Activated CD8-positive, alpha-beta memory T cell treated with anti-CD3 and anti-CD28 coated beads, Interleukin-2, amount 50 U/mL, for 4 hours (primary cell): ENCODE results near the gene HOXC5.
"Not testable (repeated sequence)": the region's sequence is repeated elsewhere in the genome, so short reads cannot be mapped to it uniquely, and the experiment has no call there.

Experiments
- DNase-seq: peaks from one replicate; pipeline ENCODE4 v3.0.0-alpha.2; 2020

HOXC5 gene

DNA sequence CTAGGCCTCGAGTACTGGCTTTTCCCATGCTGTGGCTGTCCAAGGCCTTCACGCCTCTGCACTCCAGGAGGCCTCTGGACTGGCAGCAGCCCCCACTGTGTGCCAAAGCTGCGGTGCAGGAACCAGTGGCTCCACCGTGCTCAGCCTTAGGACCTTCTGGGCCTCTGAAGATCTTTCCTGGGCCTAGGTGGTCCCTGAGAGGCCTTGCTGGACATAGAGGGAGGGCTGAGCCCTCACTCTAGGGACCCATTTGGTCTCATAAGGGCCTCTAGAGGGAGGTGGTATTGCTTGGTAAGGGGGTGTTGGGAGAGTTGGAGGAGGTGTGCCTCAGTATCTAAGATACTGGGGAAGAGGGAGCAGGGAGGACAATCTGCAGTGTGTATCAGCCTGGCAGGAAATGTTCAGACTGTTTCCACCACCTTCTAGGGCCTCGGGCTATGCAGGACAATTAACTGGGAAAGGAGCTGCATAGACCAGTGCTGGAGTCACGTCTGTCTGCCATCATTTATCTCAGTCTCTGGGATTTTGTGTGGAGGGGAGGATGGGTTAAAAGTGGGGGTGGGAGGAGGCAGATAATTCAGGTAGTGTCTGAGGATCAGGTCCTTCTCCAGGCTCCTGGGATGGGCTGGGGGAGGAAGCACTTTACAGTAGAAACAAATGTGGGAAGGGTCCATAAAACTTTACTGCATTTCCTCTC, 2.9 kb downstream of the HOXC5 start:
- no peak for DNase-seq

DNA sequence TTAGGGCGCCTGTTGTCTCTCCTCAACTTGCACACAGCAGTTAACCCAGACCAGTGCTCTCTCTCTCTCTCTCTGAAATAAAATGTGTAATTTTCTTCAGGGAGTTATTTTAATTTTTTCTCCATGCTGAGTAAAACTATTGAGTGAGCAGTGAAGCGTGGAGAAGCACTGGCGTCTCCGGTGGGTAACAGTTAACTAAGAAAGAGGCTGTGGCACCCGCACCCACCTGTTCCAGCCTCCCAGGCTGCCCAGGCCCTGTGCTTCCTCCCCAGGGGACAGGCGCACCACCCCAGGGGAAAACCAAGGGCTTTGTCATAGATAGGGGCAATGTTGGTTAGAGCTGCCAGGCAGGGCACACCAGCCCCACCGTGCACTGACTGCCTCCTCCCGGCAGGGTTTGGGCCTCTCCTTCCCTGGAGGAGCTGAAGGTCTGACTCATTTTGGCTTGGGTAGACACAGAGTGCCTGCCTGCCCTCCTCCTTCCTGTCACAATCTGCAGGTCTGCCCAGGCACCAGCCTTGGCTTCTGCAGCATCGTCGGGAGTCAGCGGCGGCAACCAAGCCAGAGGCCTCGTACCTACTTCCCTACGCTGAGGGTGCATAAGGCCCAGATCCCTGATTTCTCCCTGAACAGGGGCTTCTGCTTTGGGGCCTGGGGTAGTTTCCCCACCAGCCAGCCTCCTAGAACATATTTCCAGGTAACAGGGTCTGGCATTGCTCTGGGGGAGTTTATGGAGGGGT, 3.9 kb downstream of the HOXC5 start:
- no peak for DNase-seq

DNA sequence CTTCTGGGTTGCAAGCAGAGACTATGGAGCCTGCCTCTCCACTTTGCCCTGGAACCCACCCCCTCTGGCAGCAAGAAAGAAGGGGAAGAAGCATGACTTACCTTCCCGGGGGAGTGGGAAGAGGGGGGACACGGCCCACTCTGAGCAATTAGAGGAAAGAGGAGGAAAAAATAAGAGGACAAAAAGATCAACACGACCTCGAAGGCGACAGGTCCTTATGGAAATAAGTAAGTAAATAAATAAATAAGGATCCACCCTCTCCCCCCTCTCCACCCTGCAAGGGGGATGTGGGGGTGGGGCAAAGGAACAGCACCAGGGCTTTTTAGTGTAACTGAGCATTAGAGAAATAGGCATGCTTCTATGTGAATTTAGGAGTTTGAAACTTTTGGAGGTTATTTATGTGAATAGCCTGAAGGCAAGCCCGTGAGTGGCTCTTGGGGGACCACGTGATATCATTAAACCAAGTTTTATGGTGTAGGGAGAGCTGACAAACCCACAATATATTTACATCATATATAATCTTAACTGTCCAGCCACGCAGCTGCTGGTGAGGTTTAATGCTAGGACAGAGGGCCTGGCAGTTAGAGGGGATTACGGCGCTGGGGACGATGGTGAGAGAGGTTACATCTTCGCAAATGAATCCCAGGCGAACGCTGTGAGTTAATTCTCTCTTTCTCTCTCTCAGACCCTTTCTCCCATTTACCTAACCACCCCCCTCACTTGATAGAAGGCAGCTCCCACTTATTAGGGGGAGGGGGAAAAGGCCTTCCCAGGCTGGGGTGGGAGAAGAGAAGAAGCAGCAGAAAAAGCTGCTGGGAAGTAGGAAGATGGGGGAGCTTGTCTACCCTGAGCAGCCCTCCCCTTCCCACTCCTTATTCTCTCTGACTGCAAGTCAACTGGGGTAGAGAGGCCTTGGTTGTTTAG, 4.8 kb downstream of the HOXC5 start:
- no peak for DNase-seq

DNA sequence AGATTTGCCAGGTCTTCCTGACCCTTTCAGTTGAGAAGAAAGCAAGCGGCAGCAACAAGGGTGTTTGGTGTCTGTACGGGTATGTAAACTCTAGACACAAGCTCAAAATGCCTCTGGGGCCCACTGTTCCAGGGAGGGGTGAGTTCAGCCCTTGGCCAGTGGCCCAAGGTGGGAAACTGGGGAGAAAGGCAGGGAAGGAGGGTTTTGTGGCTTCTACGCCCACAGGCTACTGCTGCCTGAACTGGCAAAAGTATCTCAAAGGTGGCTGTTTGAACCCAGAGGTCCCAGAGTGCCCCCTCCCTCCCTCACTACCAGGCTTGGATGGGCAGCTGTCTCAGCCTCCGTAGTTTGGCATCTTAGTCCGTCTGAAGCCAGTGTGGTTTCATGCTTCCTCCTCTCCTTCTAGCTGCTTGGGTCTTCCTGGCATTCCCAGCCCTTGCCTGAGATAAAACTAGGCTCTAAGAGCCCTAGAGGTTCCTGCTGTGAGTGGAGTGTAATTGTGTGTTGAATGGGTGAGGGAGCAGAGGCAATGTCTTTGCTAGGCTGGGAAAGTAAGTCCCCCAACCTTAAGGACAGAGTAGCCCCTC, 5.5 kb downstream of the HOXC5 start:
- DNase-seq, result no peak

DNA sequence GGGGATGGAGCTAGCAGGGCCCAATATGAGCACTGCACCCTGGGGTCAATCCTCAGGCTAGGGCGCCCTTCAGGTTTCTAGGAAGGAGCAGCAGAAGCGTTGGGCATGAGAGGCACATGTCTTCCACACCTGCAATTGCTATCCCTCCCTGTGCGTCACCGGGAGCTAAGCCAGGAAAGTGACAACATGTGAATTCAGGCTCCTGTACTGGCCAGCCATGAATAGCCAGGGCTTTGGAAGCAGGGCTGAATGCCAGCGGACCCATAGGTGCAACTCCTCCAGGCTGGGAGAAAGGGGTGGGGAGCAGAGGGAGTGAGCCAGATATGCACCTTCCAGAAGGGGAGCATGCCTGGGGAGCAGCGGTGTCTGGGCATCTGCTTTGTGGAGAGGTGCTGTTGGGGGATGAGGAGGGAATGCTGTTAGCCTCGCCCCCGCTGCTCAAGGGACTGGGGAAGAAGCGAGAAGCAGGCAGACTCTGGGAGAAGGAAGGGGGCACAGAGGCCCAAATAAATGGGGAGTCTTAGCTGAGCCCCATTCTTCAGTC, 6.1 kb downstream of the HOXC5 start:
- no peak for DNase-seq

DNA sequence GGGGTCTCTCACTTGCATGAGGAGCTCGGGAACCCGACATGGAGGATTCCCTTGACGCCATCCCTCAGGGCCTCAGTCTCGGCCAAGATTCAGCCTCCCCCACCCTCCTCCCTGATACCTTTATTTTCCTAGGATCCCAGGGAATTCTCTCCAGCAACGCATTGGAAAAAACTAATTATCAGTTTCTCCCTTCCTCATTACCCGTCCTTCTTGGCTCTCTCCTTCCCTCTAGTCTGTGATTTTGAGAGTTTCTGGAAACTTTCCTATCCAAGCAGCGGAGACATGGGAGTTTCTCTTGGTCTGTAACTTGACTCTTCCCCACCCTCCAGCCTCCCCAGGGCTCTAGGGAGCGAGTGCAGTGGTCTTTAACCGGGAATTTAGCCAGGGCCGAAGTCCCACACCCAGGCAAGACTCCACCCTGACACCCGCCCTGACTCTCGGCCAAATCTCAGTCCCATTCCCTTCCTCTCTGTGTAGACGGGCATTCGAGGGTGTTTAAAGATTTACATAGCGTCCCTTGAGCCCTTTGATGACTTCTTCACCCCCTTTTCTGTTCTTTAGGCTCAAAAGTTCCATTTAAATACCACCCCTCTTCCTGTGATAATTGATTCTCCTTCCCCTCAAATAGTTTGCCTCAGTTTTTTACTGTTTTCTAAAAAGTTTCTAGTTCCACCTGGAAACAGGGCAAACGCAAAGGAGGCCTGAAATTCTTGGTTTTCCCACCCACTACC, 6.7 kb downstream of the HOXC5 start:
- DNase-seq, result no peak

DNA sequence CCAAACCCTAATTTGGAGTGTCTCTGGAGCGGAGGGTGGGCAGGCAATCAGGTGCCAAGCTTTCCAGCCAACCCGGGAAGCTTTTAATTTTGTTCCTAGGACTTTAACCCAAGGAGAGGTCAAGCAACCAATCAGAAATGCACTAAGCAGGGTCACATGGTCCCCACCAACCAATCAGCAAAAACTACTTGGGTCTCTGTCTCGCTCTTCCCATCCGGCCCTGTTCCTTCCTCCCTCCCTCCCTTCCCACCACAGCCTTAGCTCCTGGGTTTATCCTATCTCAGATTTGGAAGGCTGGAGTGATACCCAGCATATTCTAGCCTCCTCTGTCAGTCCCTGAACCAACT, 7.3 kb downstream of the HOXC5 start:
- DNase-seq, result no peak

DNA sequence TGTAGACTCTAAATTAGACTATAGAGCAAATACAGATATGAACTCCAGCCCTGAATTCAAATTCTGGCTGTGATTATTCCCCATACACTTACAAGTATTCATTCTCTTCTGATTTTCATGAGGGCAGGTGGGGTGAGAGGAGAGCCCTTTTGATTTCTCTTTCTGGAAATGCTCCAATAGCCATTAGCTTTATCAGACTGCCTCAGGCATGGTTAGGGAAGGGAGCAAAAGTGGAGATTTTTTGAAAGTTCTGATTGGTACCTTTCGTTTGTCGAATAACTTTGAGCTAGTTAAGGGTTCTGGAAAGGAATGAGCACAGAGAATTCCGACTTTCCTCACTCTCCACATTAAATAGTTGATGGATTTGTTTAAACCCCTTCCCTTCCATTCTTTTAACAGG, 7.8 kb downstream of the HOXC5 start:
- no peak for DNase-seq

DNA sequence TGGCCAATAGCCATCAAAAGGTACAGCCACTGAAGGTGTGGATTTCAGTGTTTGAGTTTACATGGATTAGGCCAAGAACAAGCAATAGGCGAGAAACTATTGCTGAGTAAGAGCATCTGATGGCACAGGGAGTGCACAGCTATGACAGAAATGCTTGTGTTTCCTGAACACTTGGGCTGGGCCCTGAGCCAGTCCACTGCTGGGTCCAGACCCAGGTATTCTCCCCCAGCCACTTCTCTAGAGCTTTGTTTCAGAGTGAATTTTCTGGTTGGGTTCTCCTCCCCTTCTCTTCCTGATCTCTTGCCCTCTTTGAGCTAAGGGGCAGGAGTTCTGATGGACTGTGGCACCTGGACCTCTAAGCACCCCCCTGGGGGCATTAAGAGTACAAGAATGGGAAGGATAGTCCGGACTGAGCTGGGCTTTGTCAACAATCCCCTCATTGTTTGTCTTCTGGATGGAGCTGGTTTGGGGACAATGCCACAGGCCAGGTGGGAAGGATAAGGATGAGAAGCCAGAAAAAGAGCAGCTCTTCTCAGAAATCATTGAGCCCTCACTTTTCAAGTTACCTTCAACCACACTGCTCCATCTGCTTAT, 8.3 kb downstream of the HOXC5 start:
- no peak for DNase-seq

DNA sequence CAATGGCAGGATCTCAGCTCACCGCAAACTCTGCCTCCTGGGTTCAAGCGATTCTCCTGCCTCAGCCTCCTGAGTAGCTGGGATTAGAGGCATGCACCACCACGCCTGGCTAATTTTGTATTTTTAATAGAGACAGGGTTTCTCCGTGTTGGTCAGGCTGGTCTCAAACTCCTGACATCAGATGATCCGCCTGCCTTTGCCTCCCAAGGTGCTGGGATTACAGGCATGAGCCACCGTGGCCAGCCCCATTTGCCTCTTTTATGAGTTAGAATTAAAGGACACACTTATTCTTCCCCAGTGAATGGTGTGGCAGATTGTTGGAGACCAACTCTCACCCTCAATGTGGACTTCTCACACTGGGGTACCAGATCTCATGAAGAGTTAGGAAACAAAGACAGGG, 9.2 kb downstream of the HOXC5 start:
- not testable (repeated sequence) for DNase-seq

DNA sequence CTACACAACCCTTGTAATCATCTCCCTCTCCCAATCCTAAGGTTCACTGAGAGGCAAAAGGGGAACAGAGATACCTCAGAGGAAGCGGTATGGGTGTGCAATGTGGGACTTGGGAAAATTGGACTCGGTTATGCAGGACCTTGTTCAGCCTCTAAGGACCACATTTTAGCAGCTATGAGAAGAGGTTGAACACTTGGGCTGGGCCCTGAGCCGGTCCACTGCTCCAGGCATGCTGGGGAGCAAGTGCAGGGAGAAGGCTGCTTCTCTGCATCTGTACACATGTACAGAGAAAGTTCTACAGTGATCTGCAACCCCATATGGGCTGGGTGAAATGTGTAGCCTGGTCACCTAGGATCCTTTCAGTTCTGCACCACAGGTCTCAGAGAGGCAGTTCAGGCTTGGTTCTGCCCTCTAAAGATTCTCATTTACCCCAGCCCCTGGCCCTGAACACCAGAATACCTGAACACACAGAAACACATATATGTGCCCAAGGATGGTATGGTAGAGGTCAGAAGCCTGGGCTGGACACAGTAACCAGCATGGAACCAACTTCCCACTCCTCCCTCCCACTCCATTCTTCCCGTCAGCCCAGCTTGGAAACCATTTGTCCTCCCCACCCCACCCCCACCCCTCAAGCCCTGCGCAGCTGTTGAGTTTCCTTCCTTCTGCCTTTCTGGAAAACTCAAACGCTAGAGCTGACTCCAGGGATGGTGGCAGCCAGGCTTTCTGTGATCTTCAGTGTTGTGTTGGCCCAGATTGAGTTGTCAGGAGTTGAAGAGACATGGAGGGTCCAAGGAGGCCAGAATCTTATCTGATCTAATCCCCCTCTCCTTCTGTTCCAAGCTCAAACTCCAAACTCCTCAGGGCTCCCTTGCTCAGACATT, 10.4 kb downstream of the HOXC5 start:
- DNase-seq, result no peak

DNA sequence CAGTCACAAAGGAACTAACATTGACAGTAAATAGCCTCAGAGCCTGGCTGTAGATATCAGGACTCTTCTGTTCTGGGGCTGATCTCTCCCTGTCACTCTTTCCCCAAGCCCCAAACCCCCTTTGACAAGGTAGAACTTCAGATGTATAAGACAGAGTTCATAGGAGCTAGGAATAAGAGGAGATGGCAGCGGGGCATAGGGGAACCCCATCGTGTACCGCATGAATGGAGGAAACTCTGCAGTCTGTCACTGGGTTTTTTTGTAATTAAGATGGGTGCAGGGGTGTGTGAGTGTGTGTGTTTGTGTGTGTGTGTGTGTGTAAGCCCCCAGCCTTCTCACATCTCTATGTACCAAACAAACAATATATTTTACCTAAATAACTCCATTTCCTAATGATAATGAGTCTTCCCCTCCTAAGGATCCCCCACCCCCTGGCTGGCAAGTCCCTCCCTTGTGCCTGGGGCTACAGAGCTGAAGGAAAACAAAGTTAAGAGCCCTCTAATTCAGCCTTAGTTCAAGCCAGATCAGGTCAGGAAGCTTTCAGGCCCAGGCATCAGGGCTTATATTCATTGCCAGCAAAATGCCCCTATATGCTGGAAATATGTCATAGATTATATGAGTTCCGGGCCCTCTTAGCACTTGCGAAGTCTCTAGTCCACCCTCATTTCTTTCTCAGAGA, 11.7 kb downstream of the HOXC5 start:
- DNase-seq, result no peak

DNA sequence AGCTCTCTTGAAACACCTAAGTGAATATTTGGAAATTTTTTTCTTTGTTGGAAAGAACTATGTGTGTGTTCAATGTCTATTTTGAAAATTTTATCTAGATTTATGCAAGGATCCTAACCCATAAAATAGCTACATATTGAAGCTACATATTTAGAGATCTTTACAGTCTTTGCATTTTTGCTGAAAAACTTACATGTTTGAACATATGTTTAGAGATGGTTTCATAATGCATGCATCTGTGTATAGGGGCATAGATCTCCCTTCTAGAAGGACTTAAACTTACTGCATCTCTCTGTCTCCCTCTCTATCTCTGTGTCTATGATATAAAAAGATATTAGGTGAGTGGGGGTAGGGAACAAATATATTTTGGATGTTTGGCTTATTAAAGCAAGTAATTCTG, 12.6 kb downstream of the HOXC5 start:
- DNase-seq, result no peak

DNA sequence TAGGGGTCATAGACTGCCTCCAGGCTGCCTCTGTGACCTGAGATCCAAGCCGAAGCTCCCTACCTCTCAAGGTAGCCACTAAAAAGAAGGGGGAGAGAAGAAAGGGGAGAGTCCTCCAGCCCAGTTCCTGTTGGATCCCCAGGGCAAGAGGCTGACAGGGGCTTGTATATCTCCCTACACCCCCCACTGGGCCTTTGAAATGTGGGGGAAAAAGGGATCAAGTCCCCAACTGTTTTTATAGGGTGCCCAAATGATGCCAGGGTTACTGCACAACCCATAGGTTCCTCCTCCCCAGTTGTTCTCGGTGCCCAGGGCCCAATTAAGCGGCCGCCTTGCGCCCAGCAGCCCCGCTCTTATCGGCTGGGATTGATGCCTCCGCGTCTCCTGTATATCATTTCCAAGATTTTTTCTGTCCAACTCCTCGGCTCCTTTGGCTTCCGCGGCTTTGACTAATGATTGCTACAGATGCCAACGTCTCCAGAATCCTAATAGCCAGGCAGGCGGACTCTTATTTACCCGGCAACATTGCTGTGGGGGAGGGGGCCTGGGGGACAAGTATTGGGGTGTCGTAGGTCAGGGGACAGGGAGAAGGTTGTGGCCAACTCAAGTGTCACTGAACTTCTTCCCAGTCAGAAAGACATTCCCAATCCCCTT, 13.1 kb downstream of the HOXC5 start:
- DNase-seq, result no peak

DNA sequence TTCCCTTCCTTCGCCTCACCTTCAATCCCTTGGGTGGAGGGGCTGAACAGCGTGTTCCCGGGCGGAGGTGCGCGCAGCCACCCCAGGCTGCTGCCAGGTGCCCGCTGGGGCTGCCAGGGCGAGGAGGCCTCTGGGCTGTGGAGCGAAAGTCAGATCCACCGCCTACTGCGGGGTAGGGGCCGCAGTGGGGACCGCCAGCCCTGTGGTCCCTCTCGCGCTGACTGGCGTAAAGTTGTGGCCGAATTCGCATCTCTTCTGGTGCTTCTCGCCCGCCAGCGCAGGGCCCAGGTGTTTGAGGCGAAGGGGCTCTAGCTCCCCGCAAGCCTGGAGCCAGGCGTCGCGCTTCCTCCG, 13.9 kb downstream of the HOXC5 start:
- no peak for DNase-seq

DNA sequence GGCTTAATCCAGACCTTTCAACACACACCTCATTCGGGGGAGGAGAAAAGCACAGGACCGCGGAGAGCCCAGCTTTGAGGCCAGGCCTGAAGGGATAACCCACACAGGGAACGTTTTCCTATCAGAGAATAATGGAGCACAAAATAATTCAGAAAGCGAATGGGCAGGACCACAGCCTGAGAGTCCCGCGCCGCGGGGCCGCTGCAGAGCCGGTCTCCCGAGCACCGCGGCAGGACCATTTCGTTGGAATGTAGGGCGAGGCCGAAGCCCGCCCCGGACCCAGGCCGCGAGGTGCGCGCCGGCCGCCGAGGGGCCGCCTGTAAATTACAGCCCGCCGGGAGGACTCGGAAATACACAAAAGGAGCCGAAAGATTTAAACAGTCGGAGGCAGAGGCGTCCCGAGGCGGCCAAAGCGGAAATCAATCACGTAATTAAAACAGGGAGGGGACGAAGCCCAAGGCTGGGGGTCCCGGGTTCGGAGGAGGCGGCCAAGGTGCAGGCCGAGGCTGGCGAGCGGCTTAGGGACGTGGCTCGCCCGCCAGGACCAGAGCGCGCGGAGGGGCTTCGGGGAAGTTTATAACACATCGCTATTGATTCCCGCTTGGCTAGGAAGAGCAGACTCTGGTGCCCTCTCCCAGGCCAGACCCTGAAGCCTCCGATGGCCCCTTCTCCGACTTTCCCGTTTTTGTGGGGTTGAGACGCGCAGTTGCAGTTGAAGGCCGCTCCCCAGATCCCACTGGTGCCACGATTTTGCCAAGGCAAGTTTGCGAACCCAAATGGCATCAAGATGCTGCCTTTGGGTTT, 14.5 kb downstream of the HOXC5 start:
- no peak for DNase-seq

DNA sequence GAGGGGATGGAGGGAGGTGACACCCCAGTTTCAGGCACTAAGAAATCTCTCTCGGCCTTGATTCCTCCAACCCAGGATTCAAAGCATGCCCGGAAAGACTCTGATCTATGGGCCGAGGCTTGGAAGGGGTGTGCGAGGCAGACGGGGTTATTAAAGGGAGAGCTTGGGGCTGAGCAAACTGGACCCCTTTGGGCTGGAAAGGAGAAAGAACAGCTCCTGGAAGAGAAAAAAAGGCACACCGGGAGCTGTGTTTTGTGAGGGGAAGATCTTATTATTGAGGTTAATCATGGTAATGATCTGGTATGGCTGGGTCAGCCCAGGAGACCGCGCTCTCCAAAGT, 15.1 kb downstream of the HOXC5 start:
- no peak for DNase-seq

DNA sequence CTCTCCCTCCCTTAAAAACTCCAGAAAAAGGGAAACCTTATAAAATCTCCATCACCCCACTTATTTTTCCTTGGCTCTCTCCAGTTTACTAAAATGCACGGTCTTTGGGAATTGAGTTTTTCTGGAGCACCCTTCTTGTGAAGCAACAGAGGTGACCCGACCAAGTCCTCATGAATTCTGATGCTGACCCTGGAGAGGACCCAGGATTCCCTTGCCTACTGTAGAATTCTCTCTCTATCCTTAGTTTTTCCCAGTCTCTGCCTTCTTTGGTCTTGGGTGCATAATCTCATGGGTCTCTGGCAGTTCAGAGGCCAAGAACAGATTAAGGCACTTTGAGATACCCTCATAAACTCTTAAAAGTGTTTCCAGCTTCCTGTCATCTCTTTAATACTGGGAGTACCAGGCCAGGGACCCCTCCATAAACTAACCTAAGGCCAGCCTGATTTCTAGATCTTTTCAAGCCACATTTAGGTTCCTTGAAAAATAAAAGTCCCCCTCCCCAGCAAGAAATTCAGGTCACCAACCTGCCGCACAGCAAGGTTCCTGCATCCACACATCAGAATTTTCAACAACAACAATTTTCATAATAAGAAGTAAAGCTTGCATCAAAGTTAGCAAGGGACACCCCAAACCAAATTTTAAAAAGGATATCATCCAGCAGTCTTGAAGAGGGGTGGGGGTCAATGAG, 15.7 kb downstream of the HOXC5 start:
- no peak for DNase-seq

DNA sequence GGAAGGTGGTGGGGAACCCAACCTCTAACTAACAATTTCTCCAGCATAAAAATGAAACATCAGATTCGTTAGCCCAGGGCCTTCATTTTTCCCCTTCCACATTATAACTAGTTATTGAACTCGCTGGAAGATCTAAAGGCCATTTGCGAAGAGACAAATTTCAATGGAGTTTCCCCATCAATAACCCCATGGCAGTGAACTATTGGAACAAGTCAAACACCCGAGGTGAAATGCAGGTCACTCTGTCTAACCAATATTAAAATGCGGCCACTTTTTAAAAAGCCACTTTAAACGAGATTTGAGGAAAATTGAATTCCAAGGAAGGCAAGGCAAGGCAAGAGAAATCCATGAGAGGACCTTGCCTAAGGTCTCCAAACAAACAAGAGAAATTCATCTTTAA, 16.3 kb downstream of the HOXC5 start:
- DNase-seq, result no peak
